ENCODE results near the gene PLA2G7. TPM values are rescaled to one million over a fixed set of nuclear protein-coding genes. Genes with fewer than 3 reads are reported as not detected.

PLA2G7 gene
- total and polyA plus RNA-seq, 2 of the 8 experiments (the other 6 are each of a cell fraction or from before 2014, with no cell fraction given) = 1.5 to 2.2 TPM

DNA sequence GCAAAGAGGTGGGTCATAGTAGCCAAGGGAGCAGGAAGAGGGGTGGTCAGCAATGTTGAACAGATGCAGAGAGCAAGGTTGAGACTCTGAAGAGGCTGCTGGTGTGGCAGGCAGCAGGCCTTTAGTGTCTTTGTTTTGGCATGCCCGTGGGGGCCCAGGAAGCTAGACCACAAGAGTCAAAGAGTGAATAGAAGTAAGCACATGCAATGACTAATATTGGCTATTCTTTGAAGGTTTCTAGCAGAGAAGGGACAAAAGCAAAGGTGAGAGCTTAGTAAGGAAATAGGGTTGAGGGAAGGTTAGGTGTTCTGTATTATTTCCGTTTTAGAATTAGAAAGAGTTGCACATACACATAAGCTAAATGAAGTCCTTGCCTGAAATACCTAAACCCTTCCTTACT is 28.7 kb downstream of the PLA2G7 start:
- Histone ChIP-seq H4K5ac (ENCODE audit: insufficient read length, low read depth, low read length) (no peak overlapping the region), H2BK12ac (ENCODE audit: low read depth, low read length) (no peak overlapping the region), H3K36me3 (ENCODE audit: control insufficient read depth in 2 of 4, insufficient read depth in 4 of 4, low read length in 3 of 4) (no peaks in the 10 kb centered on the region), H4K8ac (ENCODE audit: extremely low read depth, insufficient read depth, low read length) (no peak overlapping the region; the same call in 1 of the 2 replicates), H2BK15ac (ENCODE audit: low read length) (no peak overlapping the region), H3K27me3 (replicated peaks in 1 of 4; ENCODE audit: control insufficient read depth in 3 of 4, extremely low read depth in 1 of 4, insufficient read depth in 3 of 4, low read length in 3 of 4) (no peaks in the 10 kb centered on the region), H3K23me2 (ENCODE audit: low read depth, low read length) (no peaks in the 10 kb centered on the region), H3K23ac (ENCODE audit: insufficient read length) (no peak overlapping the region), H3K14ac (ENCODE audit: insufficient read length) (no peak overlapping the region), H2BK5ac (ENCODE audit: low read depth, low read length) (no peak overlapping the region), H3K9me3 (ENCODE audit: insufficient read depth in 2 of 2, low read depth in 1 of 2, low read length in 1 of 2) (no peaks in the 10 kb centered on the region), H2AFZ (ENCODE audit: low read length) (no peak overlapping the region), H2AK5ac (ENCODE audit: low read depth, low read length) (no peak overlapping the region), H2BK20ac (ENCODE audit: low read length) (no peak overlapping the region), H3K4ac (replicated peaks; ENCODE audit: insufficient read length, low read depth, low read length) (no peak overlapping the region), H3K56ac (replicated peaks; ENCODE audit: insufficient read length, low read depth, low read length) (no peak overlapping the region), H3K4me1 (replicated peaks in 1 of 4; ENCODE audit: control insufficient read depth in 3 of 4, insufficient read depth in 4 of 4, low read length in 3 of 4) (no peaks in the 10 kb centered on the region), H3K79me2 (ENCODE audit: control insufficient read depth in 1 of 2, insufficient read depth in 2 of 2, low read length in 2 of 2) (no peaks in the 10 kb centered on the region), H4K20me1 (replicated peaks in 1 of 2; ENCODE audit: control insufficient read depth in 1 of 2, insufficient read depth in 2 of 2, low read length in 2 of 2) (no peaks in the 10 kb centered on the region), H3K4me2 (ENCODE audit: insufficient read depth in 1 of 2, low read depth in 2 of 2, low read length in 2 of 2) (no peak overlapping the region), H3K79me1 (ENCODE audit: low read depth, low read length) (no peaks in the 10 kb centered on the region), H3K4me3 (ENCODE audit: extremely low read depth in 1 of 4, insufficient read depth in 2 of 4, low read depth in 3 of 4, low read length in 4 of 4) (no peak overlapping the region), H3K27ac (ENCODE audit: low read depth, low read length) (no peak overlapping the region), H2BK120ac (replicated peaks; ENCODE audit: low read depth, low read length) (no peak overlapping the region), H3K9ac (replicated peaks in 1 of 4; ENCODE audit: extremely low read depth in 1 of 4, low read depth in 3 of 4, low read length in 3 of 4) (no peak overlapping the region), H4K91ac (replicated peaks; ENCODE audit: insufficient read length, low read length) (no peak overlapping the region), H3K18ac (ENCODE audit: extremely low read depth, low read length) (no peak overlapping the region)
- FAIRE-seq (no peak), DNase-seq (ENCODE audit: low read depth in 1 of 2, low spot score in 2 of 2) (no peak)
- POLR2A ChIA-PET (ENCODE audit: partially characterized antibody) = interaction anchor here (0.9 kb wide), 1 partner anchor 69 kb away, joined by 3 read pairs; no protein-coding TSS in a partner anchor
- CTCF ChIA-PET (ENCODE audit: partially characterized antibody) = interaction anchor here (0.8 to 1.4 kb wide), 7 partner anchors 8 to 137 kb away, joined by 3 to 4 read pairs (median 3); partner anchors contain the start of gene PLA2G7
- WGBS, 2 experiments (ENCODE audit: extremely low coverage in 1 of 2, insufficient coverage in 1 of 2, insufficient read length in 1 of 2, insufficient replicate concordance in 2 of 2, low coverage in 1 of 2, low lambda C conversion rate in 2 of 2, missing lambda C conversion rate in 1 of 2) = 66% methylated on average over 2 of the region's 2 CpGs; no CpG with 5 or more reads in 1 of the 2 experiments
- TF ChIP-seq YY1 (IDR thresholded peaks at IDR 0.05; ENCODE audit: low read depth, low read length) = no peak
- no peak for TF ChIP-seq POLR2AphosphoS5 (IDR thresholded peaks at IDR 0.05; ENCODE audit: low read depth, low read length)
- no peak for TF ChIP-seq KDM1A (IDR thresholded peaks at IDR 0.05; ENCODE audit: borderline replicate concordance, low read length)
- TF ChIP-seq, protein P1, sequence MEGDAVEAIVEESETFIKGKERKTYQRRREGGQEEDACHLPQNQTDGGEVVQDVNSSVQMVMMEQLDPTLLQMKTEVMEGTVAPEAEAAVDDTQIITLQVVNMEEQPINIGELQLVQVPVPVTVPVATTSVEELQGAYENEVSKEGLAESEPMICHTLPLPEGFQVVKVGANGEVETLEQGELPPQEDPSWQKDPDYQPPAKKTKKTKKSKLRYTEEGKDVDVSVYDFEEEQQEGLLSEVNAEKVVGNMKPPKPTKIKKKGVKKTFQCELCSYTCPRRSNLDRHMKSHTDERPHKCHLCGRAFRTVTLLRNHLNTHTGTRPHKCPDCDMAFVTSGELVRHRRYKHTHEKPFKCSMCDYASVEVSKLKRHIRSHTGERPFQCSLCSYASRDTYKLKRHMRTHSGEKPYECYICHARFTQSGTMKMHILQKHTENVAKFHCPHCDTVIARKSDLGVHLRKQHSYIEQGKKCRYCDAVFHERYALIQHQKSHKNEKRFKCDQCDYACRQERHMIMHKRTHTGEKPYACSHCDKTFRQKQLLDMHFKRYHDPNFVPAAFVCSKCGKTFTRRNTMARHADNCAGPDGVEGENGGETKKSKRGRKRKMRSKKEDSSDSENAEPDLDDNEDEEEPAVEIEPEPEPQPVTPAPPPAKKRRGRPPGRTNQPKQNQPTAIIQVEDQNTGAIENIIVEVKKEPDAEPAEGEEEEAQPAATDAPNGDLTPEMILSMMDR (IDR thresholded peaks at IDR 0.05; ENCODE audit: control extremely low read depth in 1 of 3, insufficient read depth in 1 of 3, low read depth in 1 of 3, low read length in 3 of 3) = no peak
- no peak for TF ChIP-seq NANOG (IDR thresholded peaks at IDR 0.05; ENCODE audit: insufficient read depth, low read depth, low read length, poor library complexity, severe bottlenecking)
- TF ChIP-seq EP300 (IDR thresholded peaks at IDR 0.05; ENCODE audit: borderline replicate concordance in 1 of 2, low read depth in 2 of 2, low read length in 2 of 2) = no peak
- TF ChIP-seq EZH2 (IDR thresholded peaks at IDR 0.05; ENCODE audit: low read depth, low read length, severe bottlenecking) = no peak
- TF ChIP-seq, protein P2, sequence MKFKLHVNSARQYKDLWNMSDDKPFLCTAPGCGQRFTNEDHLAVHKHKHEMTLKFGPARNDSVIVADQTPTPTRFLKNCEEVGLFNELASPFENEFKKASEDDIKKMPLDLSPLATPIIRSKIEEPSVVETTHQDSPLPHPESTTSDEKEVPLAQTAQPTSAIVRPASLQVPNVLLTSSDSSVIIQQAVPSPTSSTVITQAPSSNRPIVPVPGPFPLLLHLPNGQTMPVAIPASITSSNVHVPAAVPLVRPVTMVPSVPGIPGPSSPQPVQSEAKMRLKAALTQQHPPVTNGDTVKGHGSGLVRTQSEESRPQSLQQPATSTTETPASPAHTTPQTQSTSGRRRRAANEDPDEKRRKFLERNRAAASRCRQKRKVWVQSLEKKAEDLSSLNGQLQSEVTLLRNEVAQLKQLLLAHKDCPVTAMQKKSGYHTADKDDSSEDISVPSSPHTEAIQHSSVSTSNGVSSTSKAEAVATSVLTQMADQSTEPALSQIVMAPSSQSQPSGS (IDR thresholded peaks at IDR 0.05; ENCODE audit: low read length) = no peak
- TF ChIP-seq GTF2F1 (IDR thresholded peaks at IDR 0.05; ENCODE audit: borderline replicate concordance, low read depth, low read length) = no peak

All from H1 (cell line).